CD4-positive, alpha-beta T cell (primary cell): ENCODE data around the gene RPE65. TPM values are rescaled to one million over a fixed set of nuclear protein-coding genes. Genes with fewer than 3 reads are reported as not detected.
A peak's percentile ranks its signal among the peaks of the same experiment; 100 is the strongest.
"Not testable (repeated sequence)": the region's sequence is repeated elsewhere in the genome, so short reads cannot be mapped to it uniquely, and the experiment has no call there.

Experiments used
- ATAC-seq: fragments of 200-7000 bp; cut with Tn5 transposase; one replicate; pipeline ENCODE4 v1.10.0; 2022; ENCODE audit warnings: mild to moderate bottlenecking; ENCODE audit not compliant: poor library complexity
- CTCF ChIA-PET: fragments of 350-600 bp; sonication (Branson Sonifier 250); formaldehyde crosslinking; loops from one replicate; lab custom pipeline; 2021; ENCODE audit warnings: antibody characterized with exemption, inconsistent platforms; lab: Charles Lee
- POLR2A ChIA-PET: fragments of 350-600 bp; sonication (Branson Sonifier 250); formaldehyde crosslinking; loops from one replicate; lab custom pipeline; 2021; ENCODE audit warnings: antibody characterized with exemption, inconsistent platforms; lab: Charles Lee
- DNase-seq, 14 experiments: peaks; one replicate each; pipeline ENCODE4 v3.0.0-alpha.2; 2013 to 2020; ENCODE audit warnings: mixed read lengths in 2 of 14
- H3K27ac ChIP-seq, 2 donors: one replicate each; pipeline versions ENCODE4 v1.5.1 to v1.7.0; 2013; ENCODE audit warnings: low read length in 2 of 2, low read depth in 1 of 2, mild to moderate bottlenecking in 1 of 2
- H3K27me3 ChIP-seq, 2 experiments: 1 replicate in 1 of 2; 2 replicates in 1 of 2; pipeline versions ENCODE4 v1.6.1 to v1.7.0; 2013; ENCODE audit warnings: low read length in 2 of 2, control low read depth in 1 of 2, mild to moderate bottlenecking in 1 of 2, moderate library complexity in 1 of 2; ENCODE audit not compliant: insufficient read depth in 2 of 2, control insufficient read depth in 1 of 2
- H3K36me3 ChIP-seq: one replicate; pipeline ENCODE4 v1.6.1; 2013; ENCODE audit warnings: low read length, control low read depth; ENCODE audit not compliant: insufficient read depth
- H3K4me1 ChIP-seq: one replicate; pipeline ENCODE4 v1.6.1; 2013; ENCODE audit warnings: low read length, control low read depth; ENCODE audit not compliant: insufficient read depth
- H3K4me3 ChIP-seq: one replicate; pipeline ENCODE4 v1.5.1; 2013; ENCODE audit warnings: mild to moderate bottlenecking, low read length, moderate library complexity
- H3K9me3 ChIP-seq, 2 experiments: 1 replicate in 1 of 2; 2 replicates in 1 of 2; pipeline versions ENCODE4 v1.6.1 to v1.7.0; 2013; ENCODE audit warnings: low read length in 2 of 2, mild to moderate bottlenecking in 2 of 2, control low read depth in 1 of 2, moderate library complexity in 1 of 2; ENCODE audit not compliant: control insufficient read depth in 1 of 2, insufficient read depth in 1 of 2
- H3K27ac Mint-ChIP-seq: one replicate; pipeline ENCODE4 v1.8.0; 2020; ENCODE audit warnings: mixed read lengths
- H3K27me3 Mint-ChIP-seq: one replicate; pipeline ENCODE4 v1.8.0; 2021; ENCODE audit warnings: mixed read lengths
- H3K36me3 Mint-ChIP-seq: one replicate; pipeline ENCODE4 v1.8.0; 2021; ENCODE audit warnings: low read depth, mixed read lengths
- H3K4me1 Mint-ChIP-seq: one replicate; pipeline ENCODE4 v1.8.0; 2021; ENCODE audit warnings: low read depth, mixed read lengths
- H3K4me3 Mint-ChIP-seq: one replicate; pipeline ENCODE4 v1.8.0; 2020; ENCODE audit warnings: mild to moderate bottlenecking, mixed read lengths
- H3K9me3 Mint-ChIP-seq: one replicate; pipeline ENCODE4 v1.8.0; 2020; ENCODE audit warnings: mixed read lengths
- CTCF ChIP-seq: fragments of 200-600 bp; IDR thresholded peaks from one replicate; pipeline ENCODE4 v1.8.0; 2022; ENCODE audit warnings: antibody characterized with exemption, mild to moderate bottlenecking
- intact Hi-C, 2 experiments: fragments of 100-400 bp; cut with DNase I in 1 of 2; cut with micrococcal nuclease in 1 of 2; formaldehyde crosslinking; loops; one replicate each; pipeline versions ENCODE4 v1.15.1 to v1.9.0; 2023 to 2025; cut with DNase I, micrococcal nuclease
- total RNA-seq, 174 experiments: library from RNA in 2 of 174; stranded (reverse) in 2 of 174; gene quantifications; one replicate each; pipeline ENCODE4 v1.2.3 and lab custom pipeline; 2021 to 2026

RPE65 gene
- total RNA-seq, 2 experiments from 2014 or later: not detected

- H3K27me3 Mint-ChIP-seq, DNase-seq, H3K9me3 ChIP-seq, H3K9me3 Mint-ChIP-seq, H3K27ac Mint-ChIP-seq, H3K27ac ChIP-seq, CTCF ChIA-PET, H3K36me3 ChIP-seq, H3K36me3 Mint-ChIP-seq, intact Hi-C loops, POLR2A ChIA-PET, ATAC-seq, H3K4me3 ChIP-seq, H3K4me3 Mint-ChIP-seq, H3K4me1 ChIP-seq, H3K27me3 ChIP-seq, H3K4me1 Mint-ChIP-seq: not testable (repeated sequence)
Measured at GRCh38 chr1:68385798-68386524, 63.8 kb downstream of the RPE65 start.

GRCh38 chr1:68384872-68385411 lies 64.8 kb downstream of the RPE65 start:
- Histone ChIP-seq H3K4me1 (no peaks in the 10 kb centered on the region), H3K27me3 (no peaks in the 10 kb centered on the region), H3K27ac (no peak overlapping the region), H3K36me3 (no peaks in the 10 kb centered on the region), H3K4me3 (no peak overlapping the region), H3K9me3 (no peaks in the 10 kb centered on the region)
- no peaks in the 10 kb centered on the region for H3K27me3 Mint-ChIP-seq
- H3K9me3 Mint-ChIP-seq: peaks cover 2% of the 10 kb centered on the region
- ChIA-PET CTCF (no interaction called here), POLR2A (no interaction called here)
- H3K4me3 Mint-ChIP-seq: no peak overlapping the region
- intact Hi-C loops: no loop called here
- no peaks in the 10 kb centered on the region for H3K36me3 Mint-ChIP-seq
- ATAC-seq: no peak
- no peak overlapping the region for H3K27ac Mint-ChIP-seq
- no peak for TF ChIP-seq CTCF
- DNase-seq: no peak
- H3K4me1 Mint-ChIP-seq: no peaks in the 10 kb centered on the region

DNA sequence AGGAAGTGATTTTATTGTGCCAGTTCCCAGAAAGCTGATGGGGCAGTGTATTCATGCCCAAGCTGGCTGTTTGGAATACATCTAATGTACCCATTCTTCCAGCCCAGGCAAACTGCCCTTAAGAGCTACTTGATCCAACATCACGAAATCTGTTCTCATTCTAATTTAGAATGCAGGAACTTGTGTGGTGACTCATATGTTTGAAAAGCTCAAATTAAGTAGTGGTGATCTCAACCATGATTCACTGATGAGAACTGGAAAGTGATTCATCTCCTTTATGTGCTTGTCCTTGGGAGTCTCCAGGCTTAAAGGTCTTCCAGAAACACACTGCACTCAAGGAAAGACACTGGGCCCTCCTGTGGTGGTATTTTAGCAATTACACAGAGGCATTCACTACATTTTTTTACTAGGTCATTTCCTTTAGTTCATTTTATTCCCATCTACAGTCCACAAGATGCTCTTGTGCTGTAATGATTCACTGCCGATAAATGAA lies 65.4 kb downstream of the RPE65 start:
- H3K4me3 Mint-ChIP-seq: no peak overlapping the region
- ATAC-seq: no peak
- TF ChIP-seq CTCF: no peak
- H3K4me1 Mint-ChIP-seq: no peaks in the 10 kb centered on the region
- peak in 2 of 14 experiments; percentile 38 to 55 for DNase-seq
- no peaks in the 10 kb centered on the region for H3K36me3 Mint-ChIP-seq
- POLR2A ChIA-PET: no interaction called here
- Histone ChIP-seq H3K9me3 (no peaks in the 10 kb centered on the region), H3K27me3 (no peaks in the 10 kb centered on the region), H3K27ac (no peak overlapping the region), H3K4me3 (no peak overlapping the region), H3K4me1 (no peaks in the 10 kb centered on the region), H3K36me3 (no peaks in the 10 kb centered on the region)
- CTCF ChIA-PET: no interaction called here
- H3K27ac Mint-ChIP-seq: no peak overlapping the region
- intact Hi-C loops: no loop called here
- H3K27me3 Mint-ChIP-seq: no peaks in the 10 kb centered on the region
- peaks cover 2% of the 10 kb centered on the region for H3K9me3 Mint-ChIP-seq
